ENCODE results near the gene SART3.
"Not testable (repeated sequence)": the region's sequence is repeated elsewhere in the genome, so short reads cannot be mapped to it uniquely, and the experiment has no call there.

The SART3 gene

DNA sequence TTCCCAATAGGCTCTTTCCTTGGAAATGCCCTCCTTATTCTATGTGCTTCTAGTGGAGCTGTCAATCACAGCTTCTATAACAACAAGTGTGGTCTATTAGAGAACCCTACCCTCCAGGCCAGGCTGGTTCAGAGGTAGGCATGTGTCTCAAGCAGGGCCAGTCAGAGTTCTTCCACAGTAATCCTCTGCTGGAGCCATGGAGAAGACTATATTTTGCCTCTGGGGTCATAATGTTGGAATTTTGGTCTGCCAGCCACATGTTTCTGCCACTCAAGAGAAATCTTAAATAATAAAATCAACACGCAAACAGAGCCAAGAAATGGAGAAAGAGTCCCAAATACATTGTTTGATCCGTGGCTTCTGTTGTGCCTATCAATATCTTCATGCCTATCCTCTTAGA is 69.7 kb downstream of the SART3 start:
- DNase-seq (ENCODE audit: low spot score) = no peak

GRCh38 chr12:108487029-108487428 is 73.9 kb downstream of the SART3 start:
- not testable (repeated sequence) for DNase-seq (ENCODE audit: low spot score)

DNA sequence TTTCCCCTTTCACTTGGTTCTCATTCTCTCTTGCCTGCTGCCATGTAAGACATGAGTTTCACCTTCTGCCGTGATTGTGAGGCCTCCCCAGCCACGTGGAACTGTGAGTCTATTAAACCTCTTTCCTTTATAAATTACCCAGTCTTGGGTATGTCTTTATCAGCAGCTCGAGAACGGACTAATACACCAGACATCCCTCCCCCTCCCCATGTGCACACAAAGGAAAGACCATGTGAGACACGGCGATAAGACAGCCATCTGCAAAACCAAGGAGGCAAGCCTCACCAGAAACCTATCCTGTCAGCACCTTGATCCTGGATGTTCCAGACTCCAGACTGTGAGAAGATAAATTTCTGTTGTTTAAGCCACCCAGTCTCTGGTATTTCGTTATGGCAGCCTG is 75.6 kb downstream of the SART3 start:
- not testable (repeated sequence) for DNase-seq (ENCODE audit: low spot score)

DNA sequence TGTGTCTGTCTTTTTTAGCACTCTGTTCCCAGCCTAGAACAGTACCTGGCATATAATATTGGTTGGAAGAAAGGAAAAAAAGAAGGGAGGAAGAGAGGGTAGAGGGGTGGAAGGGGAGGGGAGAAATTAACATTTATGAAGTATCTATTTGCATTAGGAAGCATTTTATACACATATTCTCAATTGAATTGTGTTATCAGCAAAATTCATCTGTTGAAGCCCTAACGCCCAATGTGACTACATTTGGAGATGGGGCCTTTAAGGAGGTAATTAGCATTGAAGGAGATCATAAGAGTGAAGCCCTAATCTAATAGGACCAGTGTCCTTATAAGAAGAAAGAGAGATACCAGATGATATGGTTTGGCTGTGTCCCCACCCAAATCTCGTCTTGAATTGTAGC is 76.1 kb downstream of the SART3 start:
- no peak for DNase-seq (ENCODE audit: low spot score)

DNA sequence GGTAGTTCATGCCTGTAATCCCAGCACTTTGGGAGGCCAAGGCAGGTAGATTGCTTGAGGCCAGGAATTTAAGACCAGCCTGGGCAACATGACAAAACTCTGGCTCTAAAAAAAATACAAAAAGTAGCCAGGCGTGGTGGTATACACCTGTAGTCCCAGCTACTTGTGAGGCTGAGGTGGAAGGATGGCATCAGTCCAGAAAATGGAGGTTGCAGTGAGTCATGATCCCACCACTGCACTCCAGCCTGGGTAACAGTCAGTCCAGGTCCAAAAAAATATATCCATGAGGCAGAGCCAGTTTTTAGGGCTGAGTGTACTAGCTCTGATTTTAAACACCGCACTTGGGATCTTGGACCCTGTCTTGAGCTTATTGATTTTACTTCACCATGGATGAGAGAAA is 76.5 kb downstream of the SART3 start:
- DNase-seq (ENCODE audit: low spot score) = no peak

- no peak for DNase-seq (ENCODE audit: low spot score)
These were observed 77.5 kb downstream of the SART3 start for GRCh38 chr12:108483213-108484059.

DNA sequence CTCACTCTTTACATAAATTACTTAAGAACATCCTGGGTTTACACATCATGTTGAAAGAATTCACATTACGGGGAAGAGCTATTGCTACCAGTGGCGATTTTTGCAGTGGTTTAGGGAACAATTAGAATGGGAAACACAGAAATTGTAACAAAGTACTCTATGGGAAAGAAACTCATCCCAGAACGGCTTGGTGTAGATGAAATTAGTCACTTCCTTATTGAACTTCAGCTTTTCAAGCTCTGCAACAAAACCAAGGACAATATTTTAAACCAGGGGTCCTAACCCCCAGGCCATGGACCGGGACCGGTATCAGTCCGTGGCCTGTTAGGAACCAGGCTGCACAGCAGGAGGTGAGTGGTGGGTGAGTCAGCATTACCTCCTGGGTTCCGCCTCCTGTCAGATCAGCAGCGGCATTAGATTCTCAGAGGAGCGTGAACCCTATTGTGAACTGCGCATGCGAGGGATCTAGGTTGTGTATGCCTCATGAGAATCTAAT is 78.2 kb downstream of the SART3 start:
- no peak for DNase-seq (ENCODE audit: low spot score)

GRCh38 chr12:108479364-108480070 is 81.5 kb downstream of the SART3 start:
- no peak for DNase-seq (ENCODE audit: low spot score)

DNA sequence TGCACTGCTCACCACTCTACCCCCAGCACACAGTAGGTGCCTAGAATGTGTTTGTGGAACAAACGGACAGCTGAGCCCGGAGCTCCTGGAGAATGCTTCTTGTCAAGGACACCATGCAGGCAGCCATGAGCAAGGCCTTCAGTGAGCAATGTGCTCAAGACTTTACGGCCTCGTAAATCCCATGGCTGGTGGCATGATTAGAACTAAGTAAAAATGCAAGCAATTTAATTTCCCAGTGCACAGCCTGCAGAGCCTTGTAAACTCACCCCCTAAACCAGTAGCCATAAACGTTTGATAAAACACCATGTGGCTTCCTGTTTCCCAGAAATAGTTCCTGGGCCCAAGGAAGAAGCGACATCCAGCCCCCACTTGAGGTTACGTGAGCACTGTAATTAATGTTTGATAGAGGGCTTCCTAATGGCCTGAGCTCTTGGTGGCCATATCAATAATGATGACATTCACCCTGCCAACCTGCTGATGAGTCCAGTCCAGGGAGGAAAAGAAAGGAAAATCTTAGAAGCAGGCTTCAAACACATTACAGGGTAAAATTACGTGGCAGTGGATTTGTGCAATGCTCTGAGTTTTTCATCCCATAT is 82.3 kb downstream of the SART3 start:
- DNase-seq (ENCODE audit: low spot score) = no peak

DNA sequence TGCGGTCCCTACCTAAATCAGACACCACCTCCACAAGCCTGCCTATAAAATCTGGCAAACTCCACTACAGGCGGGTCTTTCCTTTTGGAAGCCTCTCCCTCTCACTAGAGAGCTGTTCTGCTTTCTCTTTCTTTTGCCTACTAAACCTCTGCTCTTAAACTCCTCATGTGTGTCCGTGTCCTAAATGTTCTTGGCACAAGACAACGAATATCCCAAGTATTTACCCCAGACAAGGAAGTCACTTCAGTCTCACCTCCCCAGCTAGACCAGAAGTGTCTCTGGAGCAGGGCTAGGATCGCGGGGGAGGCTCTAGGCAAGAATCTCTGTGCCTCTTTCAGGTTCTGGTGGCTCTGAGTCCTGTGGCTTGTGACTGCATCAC is 83.1 kb downstream of the SART3 start:
- DNase-seq (ENCODE audit: low spot score) = no peak

DNA sequence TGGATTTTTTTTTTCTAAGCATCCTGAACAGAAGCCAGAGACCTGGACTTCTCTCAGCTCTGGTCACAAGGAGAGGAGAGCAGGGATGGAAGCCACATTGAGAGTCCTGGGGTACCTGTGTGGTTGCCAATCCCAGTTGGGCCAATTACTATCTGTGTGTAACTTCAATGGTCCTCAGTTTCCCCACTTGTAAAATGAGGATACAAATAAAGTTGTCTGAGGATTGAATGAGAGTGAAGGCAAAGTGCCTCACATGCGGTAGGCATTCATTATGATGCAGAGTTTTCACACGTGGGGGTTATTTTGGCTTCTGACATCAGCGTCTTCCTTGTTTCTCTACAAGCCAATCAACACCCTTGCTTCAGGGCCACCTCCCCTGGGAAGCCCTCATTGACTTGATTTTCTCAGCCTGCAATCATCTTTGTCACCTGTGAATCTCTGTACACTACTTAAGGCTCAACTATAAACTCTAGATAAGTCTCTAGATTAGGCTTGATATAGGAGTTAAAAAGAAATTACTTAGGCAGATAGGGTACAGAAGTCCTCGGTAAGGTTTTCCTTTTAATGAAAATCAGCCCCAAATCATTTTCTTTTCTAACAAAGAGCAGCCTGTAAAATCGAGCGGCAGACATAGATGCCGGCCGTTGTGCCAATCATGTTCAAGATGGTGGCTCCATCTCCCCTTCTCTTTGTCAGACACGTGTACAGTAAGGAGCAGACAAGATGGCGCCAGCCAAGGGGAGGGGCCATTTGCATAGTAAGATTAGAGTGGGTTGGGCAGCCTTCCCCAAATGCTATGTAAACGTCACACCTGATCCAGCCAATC is 83.7 kb downstream of the SART3 start:
- DNase-seq (ENCODE audit: low spot score) = no peak

GRCh38 chr12:108475396-108475795 is 85.6 kb downstream of the SART3 start:
- DNase-seq (ENCODE audit: low spot score) = no peak

GRCh38 chr12:108473400-108474055 is 87.4 kb downstream of the SART3 start:
- no peak for DNase-seq (ENCODE audit: low spot score)

All from left forelimb (tissue), 1 donor.